KMS-11 (cell line): Measurements from ENCODE around the gene ADAM29.

ENCODE experiments used
- H2AFZ ChIP-seq: fragments of 200-600 bp; sonication (generic); 2 replicates; pipeline ENCODE4 v1.6.1; 2016; ENCODE audit warnings: antibody characterized with exemption, mixed run types, low read depth
- H3K27ac ChIP-seq: fragments of 200-600 bp; sonication (generic); 2 replicates; pipeline ENCODE4 v1.6.1; 2016; ENCODE audit warnings: mild to moderate bottlenecking, mixed run types
- H3K27me3 ChIP-seq: fragments of 200-600 bp; sonication (generic); 2 replicates; pipeline ENCODE4 v1.6.1; 2017; ENCODE audit warnings: mild to moderate bottlenecking, low read depth, mixed run types, moderate library complexity; ENCODE audit not compliant: insufficient read depth
- H3K36me3 ChIP-seq: fragments of 200-600 bp; sonication (generic); 2 replicates; pipeline ENCODE4 v1.6.1; 2017; ENCODE audit warnings: mild to moderate bottlenecking, mixed run types; ENCODE audit not compliant: insufficient read depth
- H3K4me1 ChIP-seq: fragments of 200-600 bp; sonication (generic); 2 replicates; pipeline ENCODE4 v1.6.1; 2016; ENCODE audit warnings: mild to moderate bottlenecking, low read depth, mixed run types; ENCODE audit not compliant: poor library complexity, severe bottlenecking
- H3K4me2 ChIP-seq: fragments of 200-600 bp; sonication (generic); 2 replicates; pipeline ENCODE4 v1.7.0; 2016; ENCODE audit warnings: mild to moderate bottlenecking, mixed run types
- H3K4me3 ChIP-seq: fragments of 200-600 bp; sonication (generic); IDR thresholded peaks from 2 replicates; pipeline ENCODE4 v1.6.1; 2017; ENCODE audit warnings: low read depth, low read length, mixed read lengths; ENCODE audit not compliant: insufficient read depth
- H3K79me2 ChIP-seq: fragments of 200-600 bp; sonication (generic); 2 replicates; pipeline ENCODE4 v1.6.1; 2016; ENCODE audit warnings: low read depth, mixed run types; ENCODE audit not compliant: insufficient read depth
- H3K9ac ChIP-seq: fragments of 200-600 bp; sonication (generic); 2 replicates; pipeline ENCODE4 v1.6.1; 2016; ENCODE audit warnings: mild to moderate bottlenecking, mixed run types
- H4K20me1 ChIP-seq: fragments of 200-600 bp; sonication (generic); 2 replicates; pipeline ENCODE4 v1.6.1; 2016; ENCODE audit warnings: mild to moderate bottlenecking, mixed run types; ENCODE audit not compliant: insufficient read depth
- TF ChIP-seq, protein P1 (sequence below): fragments of 200-600 bp; sonication (generic); conservative IDR thresholded peaks from 2 replicates; pipeline ENCODE4 v1.6.1; 2017; ENCODE audit warnings: low read depth, mild to moderate bottlenecking, antibody characterized with exemption, low read length, moderate library complexity, mixed read lengths

ADAM29 gene

DNA sequence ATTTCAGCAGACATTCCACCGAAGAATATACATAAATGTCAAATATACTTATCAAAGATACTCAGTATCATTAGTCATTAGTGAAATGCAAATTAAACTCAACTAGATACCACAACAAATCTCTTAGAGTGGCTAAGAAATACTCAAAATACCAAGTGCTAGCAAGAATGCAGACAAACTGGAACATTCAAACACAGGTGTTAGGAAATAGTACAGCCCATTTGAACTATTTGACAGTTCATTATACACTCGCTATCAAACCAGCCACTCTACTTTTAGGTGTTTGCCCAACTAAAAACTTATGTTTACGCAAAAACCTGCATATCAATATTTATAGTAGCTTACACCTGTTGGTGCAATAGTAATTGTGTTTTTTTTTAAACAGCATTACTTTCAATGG lies 8.8 kb downstream of the ADAM29 start:
- Histone ChIP-seq H3K4me1 (peaks cover 74% of the 10 kb centered on the region), H3K9ac (no peak overlapping the region), H3K4me3 (no peak overlapping the region), H4K20me1 (no peaks in the 10 kb centered on the region), H3K27me3 (no peaks in the 10 kb centered on the region), H3K36me3 (no peaks in the 10 kb centered on the region), H3K4me2 (peak overlapping the region; percentile 67), H3K79me2 (no peaks in the 10 kb centered on the region), H3K27ac (peak overlapping the region; percentile 89), H2AFZ (no peak overlapping the region)
- TF ChIP-seq, protein P1, sequence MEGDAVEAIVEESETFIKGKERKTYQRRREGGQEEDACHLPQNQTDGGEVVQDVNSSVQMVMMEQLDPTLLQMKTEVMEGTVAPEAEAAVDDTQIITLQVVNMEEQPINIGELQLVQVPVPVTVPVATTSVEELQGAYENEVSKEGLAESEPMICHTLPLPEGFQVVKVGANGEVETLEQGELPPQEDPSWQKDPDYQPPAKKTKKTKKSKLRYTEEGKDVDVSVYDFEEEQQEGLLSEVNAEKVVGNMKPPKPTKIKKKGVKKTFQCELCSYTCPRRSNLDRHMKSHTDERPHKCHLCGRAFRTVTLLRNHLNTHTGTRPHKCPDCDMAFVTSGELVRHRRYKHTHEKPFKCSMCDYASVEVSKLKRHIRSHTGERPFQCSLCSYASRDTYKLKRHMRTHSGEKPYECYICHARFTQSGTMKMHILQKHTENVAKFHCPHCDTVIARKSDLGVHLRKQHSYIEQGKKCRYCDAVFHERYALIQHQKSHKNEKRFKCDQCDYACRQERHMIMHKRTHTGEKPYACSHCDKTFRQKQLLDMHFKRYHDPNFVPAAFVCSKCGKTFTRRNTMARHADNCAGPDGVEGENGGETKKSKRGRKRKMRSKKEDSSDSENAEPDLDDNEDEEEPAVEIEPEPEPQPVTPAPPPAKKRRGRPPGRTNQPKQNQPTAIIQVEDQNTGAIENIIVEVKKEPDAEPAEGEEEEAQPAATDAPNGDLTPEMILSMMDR: no peak

DNA sequence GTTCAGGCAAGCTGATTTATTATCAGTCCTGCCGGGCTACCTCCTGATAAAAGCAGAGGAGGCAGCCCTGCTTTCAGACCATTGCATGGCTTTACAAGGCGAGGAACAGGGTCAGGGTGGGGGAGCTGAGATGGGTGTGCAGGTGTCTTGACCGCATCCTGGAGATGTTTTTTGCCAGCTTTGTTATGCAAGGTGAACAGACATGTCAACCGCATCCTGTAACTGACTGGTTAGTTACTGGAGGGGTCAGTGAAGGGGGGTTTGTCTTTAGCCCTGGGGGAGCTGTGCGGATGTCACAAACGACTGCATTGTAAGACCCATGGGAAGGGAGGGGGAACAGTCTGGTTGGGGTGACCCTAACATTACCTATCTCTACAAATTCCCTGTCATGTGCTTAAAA lies 10.0 kb downstream of the ADAM29 start:
- no peak overlapping the region for H3K4me3 ChIP-seq
- H3K27ac ChIP-seq: peak overlapping the region; percentile 89
- TF ChIP-seq, protein P1: no peak
- H4K20me1 ChIP-seq: no peaks in the 10 kb centered on the region
- H3K36me3 ChIP-seq: no peaks in the 10 kb centered on the region
- H2AFZ ChIP-seq: peak overlapping the region; percentile 50
- peak overlapping the region; percentile 33; the same call in 1 of the 2 replicates for H3K9ac ChIP-seq
- no peaks in the 10 kb centered on the region for H3K79me2 ChIP-seq
- H3K4me1 ChIP-seq: peaks cover 74% of the 10 kb centered on the region
- no peaks in the 10 kb centered on the region for H3K27me3 ChIP-seq
- H3K4me2 ChIP-seq: peak overlapping the region; percentile 67

DNA sequence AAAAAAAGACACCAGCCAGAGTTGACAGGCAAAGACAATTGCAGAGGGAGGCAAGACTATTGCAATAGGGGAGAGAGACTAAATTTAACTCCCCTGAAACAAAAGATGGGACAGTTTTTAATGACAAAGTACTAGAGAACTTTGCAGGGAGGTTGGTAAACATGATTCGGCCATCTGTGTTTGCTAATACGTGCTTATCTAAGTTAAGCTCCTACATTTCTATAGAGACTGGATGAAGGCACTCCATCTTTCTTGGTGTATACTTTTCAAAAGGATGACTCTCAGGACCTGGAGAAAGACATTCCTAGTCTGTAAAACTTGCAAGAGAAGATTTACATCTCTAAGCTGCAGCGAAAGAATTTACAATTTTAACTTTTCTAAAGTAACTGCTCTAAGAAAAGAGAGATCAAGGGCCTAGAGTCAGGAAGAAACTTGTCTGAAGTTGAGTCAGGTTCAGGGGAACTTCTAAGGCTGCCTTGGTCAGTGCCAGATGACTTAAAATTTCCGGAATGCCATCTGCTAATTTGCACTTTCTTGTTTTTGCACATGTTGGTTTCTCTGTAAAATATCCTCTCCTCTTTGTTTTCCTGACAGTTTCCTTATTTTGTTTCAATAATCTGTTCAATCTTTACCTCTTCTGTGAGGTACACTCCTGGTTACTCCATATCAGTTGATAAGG lies 10.6 kb downstream of the ADAM29 start:
- Histone ChIP-seq H3K4me1 (peaks cover 74% of the 10 kb centered on the region), H4K20me1 (no peaks in the 10 kb centered on the region), H2AFZ (peak overlapping the region; percentile 50), H3K27ac (peak overlapping the region; percentile 89), H3K4me3 (no peak overlapping the region), H3K4me2 (peak overlapping the region; percentile 67), H3K9ac (peak overlapping the region; percentile 33), H3K27me3 (no peaks in the 10 kb centered on the region), H3K79me2 (no peaks in the 10 kb centered on the region), H3K36me3 (no peaks in the 10 kb centered on the region)
- TF ChIP-seq, protein P1: no peak

DNA sequence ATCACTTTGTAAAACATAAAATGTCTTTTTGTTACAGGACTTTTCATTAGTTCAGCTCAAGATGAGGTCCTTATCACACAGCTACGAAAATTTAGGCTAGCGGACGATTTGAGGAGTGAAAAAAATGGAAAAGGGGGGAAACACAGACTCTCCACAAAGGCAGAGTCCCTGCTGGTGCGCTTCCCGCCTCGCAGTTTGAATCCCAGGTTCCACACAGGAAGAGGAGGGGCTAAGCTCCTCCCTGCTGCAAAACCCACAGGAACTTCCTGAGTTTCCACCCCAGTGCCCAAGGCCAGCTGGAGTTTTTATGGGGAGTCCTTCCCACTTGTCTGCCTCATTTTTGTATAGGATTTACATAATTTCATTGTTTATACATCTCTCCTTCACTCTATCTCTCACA lies 11.2 kb downstream of the ADAM29 start:
- TF ChIP-seq, protein P1: no peak
- Histone ChIP-seq H3K36me3 (no peaks in the 10 kb centered on the region), H4K20me1 (no peaks in the 10 kb centered on the region), H3K4me1 (peaks cover 70% of the 10 kb centered on the region), H3K79me2 (no peaks in the 10 kb centered on the region), H3K4me3 (no peak overlapping the region), H3K27ac (peak overlapping the region; percentile 89), H3K4me2 (peak overlapping the region; percentile 67), H3K27me3 (no peaks in the 10 kb centered on the region), H2AFZ (peak overlapping the region; percentile 50), H3K9ac (peak overlapping the region; percentile 33; the same call in 1 of the 2 replicates)
